IgD-negative memory B cell (primary cell): ENCODE data around the gene MED19. TPM values are rescaled to one million over a fixed set of nuclear protein-coding genes. Genes with fewer than 3 reads are reported as not detected.
"Not testable (repeated sequence)": the region's sequence is repeated elsewhere in the genome, so short reads cannot be mapped to it uniquely, and the experiment has no call there.

ENCODE experiments used
- H3K27ac Mint-ChIP-seq, 3 donors: one replicate each; pipeline ENCODE4 v1.8.0; 2020 to 2022; ENCODE audit warnings: mild to moderate bottlenecking in 3 of 3, mixed read lengths in 3 of 3, moderate library complexity in 1 of 3
- H3K27me3 Mint-ChIP-seq: one replicate; pipeline ENCODE4 v1.8.0; 2021; ENCODE audit warnings: mixed read lengths
- H3K36me3 Mint-ChIP-seq: one replicate; pipeline ENCODE4 v1.8.0; 2020; ENCODE audit warnings: mild to moderate bottlenecking, mixed read lengths
- H3K4me1 Mint-ChIP-seq, 3 donors: one replicate each; pipeline ENCODE4 v1.8.0; 2020 to 2022; ENCODE audit warnings: mixed read lengths in 3 of 3, mild to moderate bottlenecking in 1 of 3
- H3K4me3 Mint-ChIP-seq, 4 donors: one replicate each; pipeline ENCODE4 v1.8.0; 2020 to 2022; ENCODE audit warnings: mild to moderate bottlenecking in 4 of 4, mixed read lengths in 4 of 4, moderate library complexity in 3 of 4
- H3K9me3 Mint-ChIP-seq, 3 donors: one replicate each; pipeline ENCODE4 v1.8.0; 2020 to 2021; ENCODE audit warnings: mixed read lengths in 3 of 3, mild to moderate bottlenecking in 1 of 3
- polyA plus RNA-seq: library from polyadenylated mRNA; unstranded; fragments of 300-500 nt; fragmentation: Illumina TruSeq; gene quantifications from one replicate; pipeline ENCODE4 v1.2.3, GENCODE V29; 2021

MED19 gene
- polyA plus RNA-seq, 1 donor from 2014 or later = 15.4 TPM

DNA sequence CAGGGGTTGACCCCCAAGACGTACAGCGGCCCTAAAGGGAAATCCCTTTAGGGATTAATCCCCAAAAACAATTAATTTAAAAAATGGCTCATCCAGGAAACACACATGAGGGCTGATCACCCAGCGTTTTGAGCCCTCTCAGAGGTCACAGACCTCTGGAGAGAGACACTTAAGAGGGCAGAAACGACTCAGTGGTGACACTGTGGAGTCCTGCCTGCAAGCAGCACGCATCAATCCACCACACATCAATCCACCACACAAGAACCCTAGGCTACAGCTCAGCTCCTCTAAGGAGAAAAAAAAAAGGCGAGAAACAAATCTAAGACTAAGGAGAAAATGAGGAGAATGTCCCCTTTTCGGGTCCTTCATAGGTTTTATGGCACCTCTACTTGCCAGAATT is 16.8 kb upstream of the MED19 start:
- Mint-ChIP-seq H3K36me3 (no peaks in the 10 kb centered on the region), H3K4me3 (peak overlapping the region in 2 of 4 donors; percentile 3 to 79), H3K27me3 (no peaks in the 10 kb centered on the region), H3K4me1 (peaks cover 12 to 15% (median 12%) of the 10 kb centered on the region in 3 donors), H3K9me3 (no peaks in the 10 kb centered on the region), H3K27ac (peak overlapping the region in 2 of 3 donors; percentile 33 to 75)

- H3K4me3 Mint-ChIP-seq = no peak overlapping the region
- H3K36me3 Mint-ChIP-seq = no peaks in the 10 kb centered on the region
- H3K4me1 Mint-ChIP-seq = peaks cover 12 to 15% (median 12%) of the 10 kb centered on the region in 3 donors
- no peaks in the 10 kb centered on the region for H3K27me3 Mint-ChIP-seq
- no peaks in the 10 kb centered on the region for H3K9me3 Mint-ChIP-seq
- H3K27ac Mint-ChIP-seq = peak overlapping the region in 1 of 3 donors; percentile 50
These were observed 15.2 kb upstream of the MED19 start for GRCh38 chr11:57727185-57727584.

DNA sequence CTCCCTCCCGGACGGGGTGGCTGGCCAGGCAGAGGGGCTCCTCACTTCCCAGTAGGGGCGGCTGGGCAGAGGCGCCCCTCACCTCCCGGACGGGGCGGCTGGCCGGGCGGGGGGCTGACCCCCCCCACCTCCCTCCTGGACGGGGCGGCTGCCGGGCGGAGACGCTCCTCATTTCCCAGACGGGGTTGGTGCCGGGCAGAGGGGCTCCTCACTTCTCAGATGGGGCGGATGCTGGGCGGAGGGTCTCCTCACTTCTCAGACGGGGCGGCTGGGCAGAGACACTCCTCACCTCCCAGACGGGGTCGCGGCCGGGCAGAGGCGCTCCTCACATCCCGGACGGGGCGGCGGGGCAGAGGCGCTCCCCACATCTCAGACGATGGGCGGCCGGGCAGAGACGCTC is 4.7 kb upstream of the MED19 start:
- H3K27me3 Mint-ChIP-seq, H3K36me3 Mint-ChIP-seq, H3K9me3 Mint-ChIP-seq, H3K4me3 Mint-ChIP-seq, H3K27ac Mint-ChIP-seq: not testable (repeated sequence)
- H3K4me1 Mint-ChIP-seq = peaks cover 18 to 21% (median 20%) of the 10 kb centered on the region in 3 donors

GRCh38 chr11:57713835-57714234 is 1.8 kb upstream of the MED19 start:
- Mint-ChIP-seq H3K27me3 (no peaks in the 10 kb centered on the region), H3K4me3 (peak overlapping the region; percentile 91 to 99 (median 98)), H3K9me3 (peaks cover 0 to 1% (median 0%) of the 10 kb centered on the region in 3 donors), H3K4me1 (peaks cover 21 to 33% (median 25%) of the 10 kb centered on the region in 3 donors), H3K27ac (peak overlapping the region in 2 of 3 donors; percentile 22 to 39), H3K36me3 (no peaks in the 10 kb centered on the region)

- H3K36me3 Mint-ChIP-seq = no peaks in the 10 kb centered on the region
- H3K27me3 Mint-ChIP-seq = no peaks in the 10 kb centered on the region
- H3K9me3 Mint-ChIP-seq = no peaks in the 10 kb centered on the region
- H3K27ac Mint-ChIP-seq = peak within 1 kb of the TSS; percentile 84 to 98 (median 96)
- peak within 1 kb of the TSS; percentile 91 to 99 (median 98) for H3K4me3 Mint-ChIP-seq
- H3K4me1 Mint-ChIP-seq = peaks cover 21 to 38% (median 24%) of the 10 kb centered on the region in 3 donors
These were observed 488 bp upstream of the MED19 start, which contains the start of gene TMX2 for GRCh38 chr11:57712256-57713150. Gene TMX2, plus strand, starts transcription at chr11:57712593. Its CDS starts 26 bp downstream, at chr11:57712619.

DNA sequence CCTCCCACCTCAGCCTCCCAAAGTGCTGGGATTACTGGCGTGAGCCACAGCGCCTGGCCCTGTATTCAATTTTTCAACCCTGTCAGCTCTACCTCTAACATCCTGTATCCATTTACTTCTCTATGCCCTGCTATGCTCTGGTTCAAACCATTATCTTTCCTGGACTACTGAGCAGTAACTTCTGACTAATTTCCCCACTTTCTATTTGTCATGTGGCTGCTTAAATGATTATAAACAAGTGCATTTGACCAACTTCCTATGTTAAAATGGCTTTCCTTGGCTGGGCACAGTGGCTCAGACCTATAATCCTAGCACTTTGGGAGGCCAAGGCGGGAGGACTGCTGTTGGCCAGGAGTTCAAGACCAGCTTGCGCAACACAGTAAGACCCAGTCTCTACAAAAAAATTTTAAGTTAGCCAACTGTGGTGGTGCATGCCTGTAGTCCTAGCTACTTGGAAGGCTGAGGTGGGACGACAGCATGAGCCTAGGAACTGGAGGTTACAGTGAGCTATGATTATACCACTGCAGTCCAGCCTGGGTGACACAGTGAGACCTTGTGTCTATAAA is 2.1 kb downstream of the MED19 start:
- Mint-ChIP-seq H3K27ac (no peak overlapping the region), H3K4me3 (peak overlapping the region in 3 of 4 donors; percentile 44 to 91 (median 49)), H3K9me3 (no peaks in the 10 kb centered on the region), H3K4me1 (peaks cover 21 to 38% (median 24%) of the 10 kb centered on the region in 3 donors), H3K27me3 (no peaks in the 10 kb centered on the region), H3K36me3 (no peaks in the 10 kb centered on the region)

DNA sequence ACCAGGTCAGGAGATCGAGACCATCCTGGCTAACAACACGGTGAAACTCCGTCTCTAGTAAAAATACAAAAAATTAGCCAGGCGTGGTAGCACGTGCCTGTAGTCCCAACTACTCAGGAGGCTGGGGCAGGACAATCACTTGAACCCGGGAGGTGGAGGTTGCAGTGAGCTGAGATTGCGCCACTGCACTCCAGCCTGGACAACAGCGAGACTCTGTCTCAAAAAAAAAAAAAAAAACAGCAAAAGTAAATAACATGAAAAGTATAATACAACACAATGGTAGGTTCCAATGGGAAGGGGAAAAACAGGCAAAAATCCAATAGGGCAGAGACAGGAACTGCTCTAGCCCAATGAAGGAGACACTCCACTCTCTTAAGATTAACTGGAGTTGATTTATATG is 6.6 kb downstream of the MED19 start:
- H3K9me3 Mint-ChIP-seq, H3K27ac Mint-ChIP-seq, H3K27me3 Mint-ChIP-seq, H3K36me3 Mint-ChIP-seq: not testable (repeated sequence)
- Mint-ChIP-seq H3K4me3 (peak overlapping the region in 1 of 4 donors; percentile 29), H3K4me1 (peaks cover 0 to 11% (median 9%) of the 10 kb centered on the region in 3 donors)

DNA sequence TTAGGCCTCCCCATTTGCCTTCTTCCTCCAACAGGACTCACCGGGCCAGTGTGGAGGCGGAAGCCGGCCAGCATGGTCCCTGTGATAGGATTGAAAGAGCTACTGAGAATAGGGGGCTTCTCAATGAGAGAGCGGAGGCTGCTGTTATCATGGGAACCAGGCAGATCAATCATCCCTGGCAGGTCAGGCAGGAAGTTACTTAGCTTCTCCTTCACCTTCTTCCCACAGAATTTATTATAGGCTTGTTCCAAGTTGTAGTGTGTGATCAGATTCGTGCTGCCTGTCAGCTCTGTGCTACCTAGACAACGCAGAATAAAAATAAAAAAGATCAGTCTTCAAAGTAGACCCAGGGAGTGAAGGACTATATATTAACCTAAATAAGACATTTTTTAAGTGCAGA is 7.1 kb downstream of the MED19 start:
- H3K27ac Mint-ChIP-seq = peak overlapping the region in 2 of 3 donors; percentile 14 to 67
- peaks cover 2% of the 10 kb centered on the region for H3K36me3 Mint-ChIP-seq

DNA sequence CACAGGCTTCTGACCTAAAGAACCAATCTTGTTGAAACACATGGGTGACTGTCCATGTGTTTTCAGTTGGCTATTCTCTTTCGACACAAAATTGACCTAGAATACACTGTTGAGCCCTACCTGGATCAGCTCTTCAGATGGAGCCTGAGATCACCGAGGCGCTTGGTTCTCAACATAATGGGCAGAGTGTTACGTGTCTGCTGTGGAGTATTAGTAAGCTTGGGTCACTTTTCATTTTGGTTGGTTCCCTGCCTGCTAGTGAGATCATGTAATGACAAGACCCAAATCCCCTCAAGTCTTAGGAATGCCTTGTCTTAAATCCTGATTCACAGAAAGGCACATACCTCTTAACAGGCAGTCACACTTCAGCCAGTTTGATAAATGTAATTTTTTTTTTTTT is 8.7 kb downstream of the MED19 start:
- no peak overlapping the region for H3K4me3 Mint-ChIP-seq
- no peak overlapping the region for H3K27ac Mint-ChIP-seq
- H3K4me1 Mint-ChIP-seq = peaks cover 0 to 4% (median 3%) of the 10 kb centered on the region in 3 donors
- peaks cover 2% of the 10 kb centered on the region for H3K36me3 Mint-ChIP-seq
- no peaks in the 10 kb centered on the region for H3K27me3 Mint-ChIP-seq
- no peaks in the 10 kb centered on the region for H3K9me3 Mint-ChIP-seq

More for the DNA sequence above, 7.1 kb downstream of the MED19 start:
- Mint-ChIP-seq H3K9me3 (no peaks in the 10 kb centered on the region), H3K4me1 (peaks cover 0 to 9% (median 7%) of the 10 kb centered on the region in 3 donors), H3K4me3 (no peak overlapping the region), H3K27me3 (no peaks in the 10 kb centered on the region)

- peaks cover 0 to 2% (median 0%) of the 10 kb centered on the region in 3 donors for H3K4me1 Mint-ChIP-seq
- H3K4me3 Mint-ChIP-seq = no peak overlapping the region
- H3K9me3 Mint-ChIP-seq = no peaks in the 10 kb centered on the region
- H3K36me3 Mint-ChIP-seq = peaks cover 4% of the 10 kb centered on the region
- peak overlapping the region in 1 of 3 donors; percentile 71 for H3K27ac Mint-ChIP-seq
- H3K27me3 Mint-ChIP-seq = no peaks in the 10 kb centered on the region
These were observed 11.6 kb downstream of the MED19 start for GRCh38 chr11:57700425-57700824.

GRCh38 chr11:57699813-57700212 is 12.2 kb downstream of the MED19 start:
- Mint-ChIP-seq H3K36me3 (peaks cover 4% of the 10 kb centered on the region), H3K4me3 (no peak overlapping the region), H3K4me1 (peaks cover 0 to 2% (median 0%) of the 10 kb centered on the region in 3 donors), H3K27ac (peak overlapping the region in 1 of 3 donors; percentile 8), H3K27me3 (no peaks in the 10 kb centered on the region), H3K9me3 (no peaks in the 10 kb centered on the region)

GRCh38 chr11:57698843-57699365 is 13.1 kb downstream of the MED19 start:
- H3K36me3 Mint-ChIP-seq = peaks cover 4% of the 10 kb centered on the region
- no peaks in the 10 kb centered on the region for H3K27me3 Mint-ChIP-seq
- H3K27ac Mint-ChIP-seq = peak overlapping the region in 1 of 3 donors; percentile 8

GRCh38 chr11:57690474-57690873 is 21.5 kb downstream of the MED19 start:
- H3K36me3 Mint-ChIP-seq = peaks cover 18% of the 10 kb centered on the region
- not testable (repeated sequence) for H3K4me1 Mint-ChIP-seq, H3K4me3 Mint-ChIP-seq, H3K27me3 Mint-ChIP-seq, H3K27ac Mint-ChIP-seq, H3K9me3 Mint-ChIP-seq

More at GRCh38 chr11:57698843-57699365, 13.1 kb downstream of the MED19 start:
- Mint-ChIP-seq H3K4me1 (peaks cover 0 to 2% (median 0%) of the 10 kb centered on the region in 3 donors), H3K4me3 (no peak overlapping the region), H3K9me3 (no peaks in the 10 kb centered on the region)

DNA sequence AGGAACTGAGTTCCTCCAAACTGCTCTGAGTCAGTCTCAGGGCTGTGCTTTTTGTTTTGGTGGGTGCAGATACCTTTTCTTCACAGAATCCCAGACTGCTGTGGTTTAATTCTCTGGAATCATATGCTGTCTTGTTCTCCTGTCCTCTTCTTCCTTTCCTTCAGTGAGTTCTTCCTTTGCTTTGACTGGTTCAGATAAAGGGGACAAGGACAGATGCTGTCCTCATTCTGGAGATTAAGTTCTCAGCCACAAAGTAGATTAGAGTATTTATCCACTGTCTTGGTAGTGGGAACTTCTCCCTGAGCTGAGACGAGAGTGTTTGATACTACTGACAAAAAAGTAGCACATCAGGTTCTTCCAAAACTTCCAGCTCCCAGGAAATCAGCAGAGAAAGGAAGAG is 30.8 kb downstream of the MED19 start:
- Mint-ChIP-seq H3K4me1 (peaks cover 6 to 30% (median 24%) of the 10 kb centered on the region in 3 donors), H3K9me3 (no peaks in the 10 kb centered on the region), H3K4me3 (no peak overlapping the region), H3K27ac (peak overlapping the region in 1 of 3 donors; percentile 3), H3K27me3 (no peaks in the 10 kb centered on the region), H3K36me3 (peaks cover 3% of the 10 kb centered on the region)

- Mint-ChIP-seq H3K4me3 (peak overlapping the region in 1 of 4 donors; percentile 22), H3K9me3 (no peaks in the 10 kb centered on the region), H3K36me3 (peaks cover 1% of the 10 kb centered on the region), H3K4me1 (peaks cover 7 to 37% (median 31%) of the 10 kb centered on the region in 3 donors), H3K27ac (peak overlapping the region in 1 of 3 donors; percentile 16), H3K27me3 (no peaks in the 10 kb centered on the region)
These were observed 31.5 kb downstream of the MED19 start for GRCh38 chr11:57680552-57680874.
